NCI-H345 treated with DMSO at 0.1 percent for 48 hours (cell line): Measurements from ENCODE around the gene ZDHHC22.
A peak's percentile ranks its signal among the peaks of the same experiment; 100 is the strongest.
"Not testable (repeated sequence)": the region's sequence is repeated elsewhere in the genome, so short reads cannot be mapped to it uniquely, and the experiment has no call there.

Source experiments
- DNase-seq: peaks from one replicate; lab custom pipeline; 2025; ENCODE audit not compliant: unreplicated experiment; lab: John Stamatoyannopoulos, UW

ZDHHC22 gene

GRCh38 chr14:77141214-77142004, at the start of gene ZDHHC22:
TSS of gene ZDHHC22 (minus strand) at chr14:77141791. CDS start at chr14:77139738, 2,053 bp downstream.
- DNase-seq = peak; percentile 23

GRCh38 chr14:77190977-77191376, 49.4 kb upstream of the ZDHHC22 start:
- no peak for DNase-seq

- no peak for DNase-seq
Measured at GRCh38 chr14:77189479-77189878, 47.9 kb upstream of the ZDHHC22 start.

- DNase-seq = no peak
Measured at GRCh38 chr14:77187649-77188012, 46.0 kb upstream of the ZDHHC22 start.

GRCh38 chr14:77186911-77187648, 45.5 kb upstream of the ZDHHC22 start:
- no peak for DNase-seq

- DNase-seq = no peak
Measured at GRCh38 chr14:77185093-77185465, 43.5 kb upstream of the ZDHHC22 start.

GRCh38 chr14:77184396-77185092, 43.0 kb upstream of the ZDHHC22 start:
- no peak for DNase-seq

- DNase-seq = no peak
Measured at GRCh38 chr14:77183896-77184295, 42.3 kb upstream of the ZDHHC22 start.

GRCh38 chr14:77181603-77182437, 40.2 kb upstream of the ZDHHC22 start, which contains the start of gene TMEM63C:
TSS of gene TMEM63C (plus strand) at chr14:77181798. CDS start at chr14:77218814, 37,016 bp downstream.
- DNase-seq = peak; percentile 71

GRCh38 chr14:77180726-77181602, 39.4 kb upstream of the ZDHHC22 start:
- no peak for DNase-seq

- no peak for DNase-seq
Measured at GRCh38 chr14:77178656-77179055, 37.1 kb upstream of the ZDHHC22 start.

- DNase-seq = no peak
Measured at GRCh38 chr14:77177702-77178101, 36.1 kb upstream of the ZDHHC22 start.

GRCh38 chr14:77175843-77176242, 34.3 kb upstream of the ZDHHC22 start:
- no peak for DNase-seq

- DNase-seq = not testable (repeated sequence)
Measured at GRCh38 chr14:77173911-77174617, 32.5 kb upstream of the ZDHHC22 start.

GRCh38 chr14:77172916-77173315, 31.3 kb upstream of the ZDHHC22 start:
- no peak for DNase-seq

- DNase-seq = no peak
Measured at GRCh38 chr14:77170045-77170444, 28.5 kb upstream of the ZDHHC22 start.

- no peak for DNase-seq
Measured at GRCh38 chr14:77161011-77161410, 19.4 kb upstream of the ZDHHC22 start.

- DNase-seq = no peak
Measured at GRCh38 chr14:77158882-77159255, 17.3 kb upstream of the ZDHHC22 start.

GRCh38 chr14:77158175-77158881, 16.7 kb upstream of the ZDHHC22 start:
- DNase-seq = peak; percentile 45
